H1 (cell line): ENCODE results near the gene NOTCH4. TPM values are rescaled to one million over a fixed set of nuclear protein-coding genes. Genes with fewer than 3 reads are reported as not detected.
A peak's percentile ranks its signal among the peaks of the same experiment; 100 is the strongest.

Experiments
- CTCF ChIA-PET: fragments of 300-600 bp; sonication (Branson Sonifier 250); formaldehyde crosslinking; loops from one replicate; lab custom pipeline; 2021; ENCODE audit not compliant: partially characterized antibody; lab: Charles Lee
- POLR2A ChIA-PET: fragments of 300-600 bp; sonication (Branson Sonifier 250); formaldehyde crosslinking; loops from one replicate; lab custom pipeline; 2021; ENCODE audit warnings: inconsistent platforms; ENCODE audit not compliant: partially characterized antibody; lab: Charles Lee
- DNase-seq, 2 experiments: peaks; one replicate each; pipeline versions ENCODE4 v3.0.0 to v3.0.0-alpha.2; 2010 to 2022; ENCODE audit warnings: low spot score in 2 of 2, low read depth in 1 of 2, mixed read lengths in 1 of 2
- FAIRE-seq: peaks from 2 replicates; lab custom pipeline; 2011; peaks lifted over from hg19 to GRCh38; lab: Jason Lieb, UNC
- H2AFZ ChIP-seq: 2 replicates; pipeline ENCODE4 v1.8.1; 2012; ENCODE audit warnings: low read length, inconsistent platforms
- H2AK5ac ChIP-seq: 2 replicates; pipeline ENCODE4 v1.6.1; 2013; ENCODE audit warnings: low read depth, low read length
- H2BK120ac ChIP-seq: replicated peaks from 2 replicates; pipeline ENCODE3; 2013; ENCODE audit warnings: low read depth, low read length, inconsistent platforms
- H2BK12ac ChIP-seq: 2 replicates; pipeline ENCODE4 v1.6.1; 2013; ENCODE audit warnings: low read depth, low read length
- H2BK15ac ChIP-seq: 2 replicates; pipeline ENCODE4 v1.6.1; 2013; ENCODE audit warnings: low read length
- H2BK20ac ChIP-seq: 2 replicates; pipeline ENCODE4 v1.6.1; 2013; ENCODE audit warnings: low read length
- H2BK5ac ChIP-seq: 2 replicates; pipeline ENCODE4 v1.6.1; 2013; ENCODE audit warnings: low read depth, low read length
- H3K14ac ChIP-seq: 2 replicates; pipeline ENCODE4 v1.6.1; 2013; ENCODE audit warnings: inconsistent platforms; ENCODE audit not compliant: insufficient read length
- H3K18ac ChIP-seq: 2 replicates; pipeline ENCODE4 v1.6.1; 2013; ENCODE audit warnings: low read length; ENCODE audit errors: extremely low read depth
- H3K23ac ChIP-seq: 2 replicates; pipeline ENCODE4 v1.6.1; 2013; ENCODE audit warnings: inconsistent platforms; ENCODE audit not compliant: insufficient read length
- H3K23me2 ChIP-seq: 2 replicates; pipeline ENCODE4 v1.6.1; 2013; ENCODE audit warnings: low read depth, low read length
- H3K27ac ChIP-seq: 2 replicates; pipeline ENCODE4 v1.6.1; 2011; ENCODE audit warnings: low read depth, low read length, inconsistent platforms
- H3K27me3 ChIP-seq, 4 experiments: replicated peaks in 1 of 4; 1 replicate in 1 of 4; 2 replicates in 3 of 4; pipeline versions ENCODE4 v1.6.1 to v1.8.1; 2011 to 2013; ENCODE audit warnings: low read length in 3 of 4, mild to moderate bottlenecking in 3 of 4, inconsistent platforms in 2 of 4, mixed read lengths in 2 of 4, moderate library complexity in 1 of 4; ENCODE audit not compliant: control insufficient read depth in 3 of 4, insufficient read depth in 3 of 4; ENCODE audit errors: extremely low read depth in 1 of 4
- H3K36me3 ChIP-seq, 4 experiments: 2 replicates each; pipeline versions ENCODE4 v1.6.1 to v1.8.1; 2011 to 2013; ENCODE audit warnings: mild to moderate bottlenecking in 4 of 4, low read length in 3 of 4, moderate library complexity in 2 of 4, control low read depth in 1 of 4, inconsistent platforms in 1 of 4; ENCODE audit not compliant: insufficient read depth in 4 of 4, control insufficient read depth in 2 of 4
- H3K4ac ChIP-seq: replicated peaks from 2 replicates; pipeline ENCODE3; 2013; ENCODE audit warnings: low read length, low read depth, mixed read lengths, inconsistent platforms; ENCODE audit not compliant: insufficient read length
- H3K4me1 ChIP-seq, 4 experiments: replicated peaks in 1 of 4; 1 replicate in 1 of 4; 2 replicates in 3 of 4; pipeline versions ENCODE4 v1.6.1 to v1.8.1; 2011 to 2013; ENCODE audit warnings: low read length in 3 of 4, inconsistent platforms in 2 of 4, mixed read lengths in 1 of 4; ENCODE audit not compliant: insufficient read depth in 4 of 4, control insufficient read depth in 3 of 4
- H3K4me2 ChIP-seq, 2 experiments: 2 replicates each; pipeline versions ENCODE4 v1.6.1 to v1.8.1; 2011 to 2013; ENCODE audit warnings: low read depth in 2 of 2, low read length in 2 of 2, control low read depth in 1 of 2, inconsistent platforms in 1 of 2, mild to moderate bottlenecking in 1 of 2; ENCODE audit not compliant: insufficient read depth in 1 of 2
- H3K4me3 ChIP-seq, 4 experiments: fragments of 200-600, 300-600 bp in 1 of 4; sonication (generic), shearing (Covaris generic), sonication (Bioruptor Twin) in 1 of 4; 2 replicates each; pipeline versions ENCODE4 v1.5.1 to v1.8.1; 2011 to 2016; ENCODE audit warnings: low read length in 4 of 4, low read depth in 3 of 4, control low read depth in 2 of 4, inconsistent platforms in 2 of 4, mild to moderate bottlenecking in 2 of 4, mixed read lengths in 1 of 4, moderate library complexity in 1 of 4; ENCODE audit not compliant: insufficient read depth in 2 of 4; ENCODE audit errors: extremely low read depth in 1 of 4
- H3K56ac ChIP-seq: replicated peaks from 2 replicates; pipeline ENCODE3; 2013; ENCODE audit warnings: low read depth, mild to moderate bottlenecking, mixed read lengths, low read length, inconsistent platforms; ENCODE audit not compliant: insufficient read length
- H3K79me1 ChIP-seq: 2 replicates; pipeline ENCODE4 v1.6.1; 2013; ENCODE audit warnings: low read depth, low read length, control low read depth
- H3K79me2 ChIP-seq, 2 experiments: 2 replicates each; pipeline versions ENCODE4 v1.6.1 to v1.8.1; 2012 to 2013; ENCODE audit warnings: low read length in 2 of 2, mild to moderate bottlenecking in 2 of 2, inconsistent platforms in 1 of 2; ENCODE audit not compliant: insufficient read depth in 2 of 2, control insufficient read depth in 1 of 2
- H3K9ac ChIP-seq, 4 experiments: replicated peaks in 1 of 4; 1 replicate in 1 of 4; 2 replicates in 3 of 4; pipeline versions ENCODE4 v1.6.1 to v1.8.1; 2011 to 2013; ENCODE audit warnings: low read depth in 3 of 4, low read length in 3 of 4, control low read depth in 2 of 4, mild to moderate bottlenecking in 2 of 4, moderate library complexity in 2 of 4, inconsistent platforms in 1 of 4; ENCODE audit errors: extremely low read depth in 1 of 4
- H3K9me3 ChIP-seq, 2 experiments: 2 replicates each; pipeline versions ENCODE4 v1.6.1 to v1.8.1; 2012 to 2013; ENCODE audit warnings: mild to moderate bottlenecking in 2 of 2, moderate library complexity in 2 of 2, control low read depth in 1 of 2, inconsistent platforms in 1 of 2, low read depth in 1 of 2, low read length in 1 of 2, mixed read lengths in 1 of 2; ENCODE audit not compliant: insufficient read depth in 2 of 2
- H4K20me1 ChIP-seq, 2 experiments: replicated peaks in 1 of 2; 2 replicates each; pipeline versions ENCODE3 to v1.8.1; 2011 to 2013; ENCODE audit warnings: inconsistent platforms in 2 of 2, low read length in 2 of 2, mild to moderate bottlenecking in 1 of 2; ENCODE audit not compliant: insufficient read depth in 2 of 2, control insufficient read depth in 1 of 2
- H4K5ac ChIP-seq: 2 replicates; pipeline ENCODE4 v1.6.1; 2013; ENCODE audit warnings: low read length, low read depth, mixed read lengths, inconsistent platforms; ENCODE audit not compliant: insufficient read length
- H4K8ac ChIP-seq: 2 replicates; pipeline ENCODE4 v1.8.0; 2013; ENCODE audit warnings: mild to moderate bottlenecking, moderate library complexity, low read length, inconsistent platforms; ENCODE audit not compliant: insufficient read depth; ENCODE audit errors: extremely low read depth
- H4K91ac ChIP-seq: replicated peaks from 2 replicates; pipeline ENCODE3; 2013; ENCODE audit warnings: low read length, mixed read lengths, inconsistent platforms; ENCODE audit not compliant: insufficient read length
- ASH2L ChIP-seq: fragments of 200-600, 300-600 bp; sonication (generic); IDR thresholded peaks from one replicate; pipeline ENCODE4 v1.7.1; 2017; ENCODE audit warnings: low read length
- BACH1 ChIP-seq: IDR thresholded peaks from 2 replicates; pipeline ENCODE4 v1.6.1; 2012; ENCODE audit warnings: low read length, improper control_type of control experiment
- BRCA1 ChIP-seq: IDR thresholded peaks from 2 replicates; pipeline ENCODE4 v1.6.1; 2012; ENCODE audit warnings: low read depth, low read length, improper control_type of control experiment
- CHD1 ChIP-seq: IDR thresholded peaks from 2 replicates; pipeline ENCODE4 v1.6.1; 2012; ENCODE audit warnings: low read depth, low read length, improper control_type of control experiment
- GABPA ChIP-seq: IDR thresholded peaks from 2 replicates; pipeline ENCODE4 v1.6.1; 2011; ENCODE audit warnings: mild to moderate bottlenecking, low read length, moderate library complexity, borderline replicate concordance; ENCODE audit not compliant: insufficient read depth
- PHF8 ChIP-seq: fragments of 200-600 bp; sonication (generic); conservative IDR thresholded peaks from 2 replicates; pipeline ENCODE4 v1.7.1; 2012; ENCODE audit warnings: low read depth, mild to moderate bottlenecking, inconsistent platforms, low read length, moderate library complexity
- POLR2A ChIP-seq, 2 experiments: IDR thresholded peaks; 1 replicate in 1 of 2; 2 replicates in 1 of 2; pipeline ENCODE4 v1.6.1; 2011; ENCODE audit warnings: low read depth in 2 of 2, low read length in 2 of 2, mild to moderate bottlenecking in 2 of 2; ENCODE audit errors: control extremely low read depth in 1 of 2
- RNF2 ChIP-seq: fragments of 200-900, 300-1000 bp; sonication (generic); IDR thresholded peaks from 2 replicates; pipeline ENCODE4 v1.7.1; 2016; ENCODE audit warnings: borderline replicate concordance, low read depth, mild to moderate bottlenecking, antibody characterized with exemption, low read length; ENCODE audit not compliant: poor library complexity, severe bottlenecking; ENCODE audit errors: missing control alignments
- SP1 ChIP-seq: IDR thresholded peaks from 2 replicates; pipeline ENCODE4 v1.6.1; 2011; ENCODE audit warnings: low read depth, low read length
- SP2 ChIP-seq: IDR thresholded peaks from 2 replicates; pipeline ENCODE4 v1.6.1; 2012; ENCODE audit warnings: mild to moderate bottlenecking, low read length, inconsistent platforms
- SRF ChIP-seq: IDR thresholded peaks from 2 replicates; pipeline ENCODE4 v1.6.1; 2011; ENCODE audit warnings: mild to moderate bottlenecking, low read depth, low read length, moderate library complexity
- SUZ12 ChIP-seq: fragments of 200-600 bp; sonication (generic); IDR thresholded peaks from 2 replicates; pipeline ENCODE4 v1.6.1; 2012; ENCODE audit warnings: mild to moderate bottlenecking, inconsistent platforms, low read length, moderate library complexity, mixed read lengths
- TAF7 ChIP-seq: optimal IDR thresholded peaks from 2 replicates; pipeline ENCODE3; 2011; ENCODE audit warnings: low read depth, mild to moderate bottlenecking, inconsistent platforms, low read length, moderate library complexity, borderline replicate concordance
- TCF12 ChIP-seq: IDR thresholded peaks from 2 replicates; pipeline ENCODE4 v1.6.1; 2011; ENCODE audit warnings: low read depth, mild to moderate bottlenecking, low read length
- WGBS, 2 experiments: shearing (Covaris generic) in 1 of 2; methylation state at CpG; one replicate each; pipeline versions ENCODE4 v1.1.6 to v1.1.7; 2013 to 2015; ENCODE audit warnings: low lambda C conversion rate in 2 of 2, mixed read lengths in 2 of 2, inconsistent platforms in 1 of 2, low coverage in 1 of 2, missing lambda C conversion rate in 1 of 2; ENCODE audit not compliant: insufficient replicate concordance in 2 of 2, insufficient coverage in 1 of 2, insufficient read length in 1 of 2; ENCODE audit errors: extremely low coverage in 1 of 2, missing lambda C conversion rate in 1 of 2; 5-methylcytosine and 5-hydroxymethylcytosine counted together
- polyA plus RNA-seq, 7 experiments: library from polyadenylated mRNA; depleted of rRNA in 3 of 7; stranded (reverse) in 5 of 7; unstranded in 2 of 7; fragments of >200 nt in 5 of 7; fragments of 200-250 nt in 2 of 7; gene quantifications; 1 replicate in 5 of 7; 2 replicates in 1 of 7; 4 replicates in 1 of 7; pipeline versions ENCODE4 v1.2.1 to v1.2.3, GENCODE V29; 2011 to 2013; ENCODE audit warnings: missing spikeins in 2 of 7, mixed read lengths in 2 of 7
- total RNA-seq: library from RNA; stranded (reverse); fragmentation: NEBNext Ultra II Directional; extraction: Animal tissue kit (Norgen Biotek cat#: 25700); gene quantifications from 2 replicates; pipeline ENCODE4 v1.2.1, GENCODE V29; 2021

NOTCH4 gene
- total and polyA plus RNA-seq, 2 of the 8 experiments (the other 6 are each of a cell fraction or from before 2014, with no cell fraction given) = 1.9 to 2.8 TPM

DNA sequence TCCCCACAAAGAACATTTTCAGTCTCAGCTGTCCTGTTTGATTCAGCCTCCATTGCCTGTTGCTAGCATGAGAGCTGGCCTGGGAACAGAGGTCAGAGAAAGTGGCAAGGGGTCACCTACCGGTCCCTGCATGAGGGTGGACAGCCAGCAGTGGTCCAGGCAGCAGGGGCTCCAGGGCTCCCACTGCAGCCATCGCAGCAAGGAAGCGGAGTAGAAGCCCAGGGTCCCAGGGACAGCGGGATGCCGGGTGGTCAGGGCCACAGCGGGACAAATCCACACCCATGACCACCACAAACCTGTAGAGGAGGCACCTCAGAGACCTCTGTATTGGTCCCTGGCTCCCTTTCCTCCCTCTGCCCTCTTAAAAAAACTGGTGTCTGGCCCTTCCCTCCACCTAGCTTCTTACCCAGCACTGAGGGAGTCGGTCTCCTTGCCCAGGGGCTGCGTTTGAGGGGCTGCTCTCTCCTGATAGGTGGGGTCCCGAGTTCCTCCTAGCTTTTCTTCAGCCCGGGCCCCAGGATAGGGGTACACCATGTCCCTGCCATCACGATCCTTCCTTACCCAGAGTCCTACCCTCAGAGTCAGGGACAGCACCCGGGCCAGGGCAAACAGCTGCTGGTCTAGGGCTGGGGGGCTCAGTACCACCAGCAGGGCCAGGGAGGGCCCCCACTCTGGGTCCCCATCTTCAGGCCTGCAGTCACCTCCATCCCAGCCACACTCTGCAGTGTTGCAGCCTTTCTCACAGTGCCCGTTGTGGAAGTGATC is 23.0 kb downstream of the NOTCH4 start:
- Histone ChIP-seq H3K14ac (no peak overlapping the region), H3K79me1 (no peaks in the 10 kb centered on the region), H2BK20ac (no peak overlapping the region), H4K8ac (peak overlapping the region; percentile 53), H2AFZ (no peak overlapping the region), H3K79me2 (no peaks in the 10 kb centered on the region), H3K18ac (no peak overlapping the region), H3K27ac (no peak overlapping the region), H3K56ac (no peak overlapping the region), H2BK5ac (no peak overlapping the region; the same call in 1 of the 2 replicates), H3K9ac (no peak overlapping the region), H3K27me3 (no peaks in the 10 kb centered on the region), H3K4me2 (no peak overlapping the region), H4K5ac (no peak overlapping the region), H3K36me3 (no peaks in the 10 kb centered on the region), H3K4me3 (no peak overlapping the region), H2AK5ac (no peak overlapping the region), H3K9me3 (no peaks in the 10 kb centered on the region), H3K23me2 (peaks cover 3% of the 10 kb centered on the region; the same call in 1 of the 2 replicates), H3K4ac (no peak overlapping the region), H4K91ac (no peak overlapping the region), H3K4me1 (peaks cover 0 to 11% (median 8%) of the 10 kb centered on the region in 4 experiments; a peak in 6 of 7 replicates), H4K20me1 (no peaks in the 10 kb centered on the region), H2BK12ac (no peak overlapping the region), H2BK15ac (no peak overlapping the region), H3K23ac (no peak overlapping the region), H2BK120ac (no peak overlapping the region)
- ChIA-PET CTCF (interaction anchor here (1.1 kb wide), 1 partner anchor 54 kb away, joined by 3 read pairs; no protein-coding TSS in a partner anchor), POLR2A (no interaction called here)
- DNase-seq (no peak), FAIRE-seq (no peak)
- 91% methylated on average over 13 of the region's 13 CpGs; no CpG with 5 or more reads in 1 of the 2 experiments for WGBS, 2 experiments
- TF ChIP-seq ASH2L (no peak), BACH1 (no peak), TCF12 (no peak), POLR2A (IDR thresholded peaks at IDR 0.05; ENCODE audit: control extremely low read depth in 1 of 2, low read depth in 2 of 2, low read length in 2 of 2) (no peak), SUZ12 (no peak), GABPA (no peak), SP2 (no peak), RNF2 (no peak), BRCA1 (no peak), PHF8 (no peak), SRF (no peak), SP1 (no peak), CHD1 (no peak), TAF7 (no peak)
